ENCODE results near the gene COX6B1.
"Not testable (repeated sequence)": the region's sequence is repeated elsewhere in the genome, so short reads cannot be mapped to it uniquely, and the experiment has no call there.

COX6B1 gene

DNA sequence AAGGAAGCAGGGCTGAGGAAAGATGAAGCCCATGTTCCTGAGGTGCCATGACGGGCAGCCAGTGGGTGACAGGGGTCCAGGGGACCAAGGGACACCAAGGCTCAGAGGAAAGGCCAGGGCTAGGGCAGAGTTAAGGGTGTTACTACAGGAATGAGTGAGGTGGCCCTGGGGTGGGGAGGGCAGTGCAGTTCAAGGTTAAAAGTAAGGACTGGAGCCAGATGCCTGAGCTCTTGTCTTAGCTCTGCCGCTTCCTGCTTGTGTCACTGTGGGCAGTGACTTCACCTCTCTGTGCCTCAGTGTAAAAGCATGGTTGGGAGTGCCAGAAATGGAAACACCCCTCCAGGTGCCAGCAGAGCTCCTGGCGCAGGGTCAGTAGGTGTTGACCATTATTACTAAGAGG is 11.5 kb upstream of the COX6B1 start:
- no peak for DNase-seq

- DNase-seq, result no peak
Observed at GRCh38 chr19:35637165-35637564, 11.0 kb upstream of the COX6B1 start.

DNA sequence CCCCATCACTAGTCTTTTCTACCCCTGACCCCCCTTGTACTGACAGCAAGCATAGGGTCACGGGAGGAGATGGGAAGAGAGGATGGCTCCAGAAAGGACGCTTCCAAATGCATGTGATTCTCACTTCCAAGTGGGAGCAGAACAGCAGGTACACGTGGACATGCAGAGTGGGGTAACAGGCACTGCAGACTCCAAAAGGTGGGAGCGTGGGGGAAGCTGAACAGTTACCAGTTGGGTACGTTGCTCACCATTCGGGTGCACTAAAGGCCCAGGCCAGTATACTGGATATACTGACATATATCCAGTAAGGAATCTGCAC is 8.8 kb upstream of the COX6B1 start:
- DNase-seq, result no peak

- no peak for DNase-seq
Observed at GRCh38 chr19:35639863-35640262, 8.3 kb upstream of the COX6B1 start.

DNA sequence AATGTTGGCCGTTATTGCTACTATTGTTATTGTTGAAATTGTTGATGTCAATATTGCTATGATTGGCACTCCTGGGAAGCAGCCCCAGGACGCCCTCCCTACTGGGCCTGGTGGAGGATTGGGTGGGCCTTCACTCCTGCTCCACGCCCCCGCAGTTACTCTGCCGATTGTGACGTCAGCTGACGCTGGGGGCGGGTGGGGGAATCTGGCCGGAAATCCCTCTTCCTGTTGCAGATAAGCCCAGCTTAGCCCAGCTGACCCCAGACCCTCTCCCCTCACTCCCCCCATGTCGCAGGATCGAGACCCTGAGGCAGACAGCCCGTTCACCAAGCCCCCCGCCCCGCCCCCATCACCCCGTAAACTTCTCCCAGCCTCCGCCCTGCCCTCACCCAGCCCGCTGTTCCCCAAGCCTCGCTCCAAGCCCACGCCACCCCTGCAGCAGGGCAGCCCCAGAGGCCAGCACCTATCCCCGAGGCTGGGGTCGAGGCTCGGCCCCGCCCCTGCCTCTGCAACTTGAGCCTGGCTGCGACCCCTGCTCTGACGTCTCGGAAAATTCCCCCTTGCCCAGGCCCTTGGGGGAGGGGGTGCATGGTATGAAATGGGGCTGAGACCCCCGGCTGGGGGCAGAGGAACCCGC is 6.5 kb upstream of the COX6B1 start, which contains the start of gene ETV2:
ETV2 (plus strand) TSS at position 231 of the 637 bp plus-strand sequence. CDS start 716 bp downstream, outside the sequence.
- peak; percentile 25 for DNase-seq

DNA sequence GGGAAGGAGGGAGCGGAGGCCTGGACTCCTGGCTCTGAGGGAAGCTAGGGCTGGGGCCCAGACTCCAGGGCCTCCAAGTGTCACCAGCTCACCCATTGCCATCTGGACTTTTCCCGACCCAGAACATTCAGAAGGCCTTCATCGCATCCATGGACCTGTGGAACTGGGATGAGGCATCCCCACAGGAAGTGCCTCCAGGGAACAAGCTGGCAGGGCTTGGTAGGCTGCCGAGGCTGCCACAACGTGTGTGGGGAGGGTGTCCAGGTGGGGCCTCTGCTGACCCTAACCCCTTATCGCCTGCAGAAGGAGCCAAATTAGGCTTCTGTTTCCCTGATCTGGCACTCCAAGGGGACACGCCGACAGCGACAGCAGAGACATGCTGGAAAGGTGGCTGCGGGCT is 5.8 kb upstream of the COX6B1 start:
- DNase-seq, result no peak

GRCh38 chr19:35642798-35643254 is 5.3 kb upstream of the COX6B1 start:
- DNase-seq, result no peak

DNA sequence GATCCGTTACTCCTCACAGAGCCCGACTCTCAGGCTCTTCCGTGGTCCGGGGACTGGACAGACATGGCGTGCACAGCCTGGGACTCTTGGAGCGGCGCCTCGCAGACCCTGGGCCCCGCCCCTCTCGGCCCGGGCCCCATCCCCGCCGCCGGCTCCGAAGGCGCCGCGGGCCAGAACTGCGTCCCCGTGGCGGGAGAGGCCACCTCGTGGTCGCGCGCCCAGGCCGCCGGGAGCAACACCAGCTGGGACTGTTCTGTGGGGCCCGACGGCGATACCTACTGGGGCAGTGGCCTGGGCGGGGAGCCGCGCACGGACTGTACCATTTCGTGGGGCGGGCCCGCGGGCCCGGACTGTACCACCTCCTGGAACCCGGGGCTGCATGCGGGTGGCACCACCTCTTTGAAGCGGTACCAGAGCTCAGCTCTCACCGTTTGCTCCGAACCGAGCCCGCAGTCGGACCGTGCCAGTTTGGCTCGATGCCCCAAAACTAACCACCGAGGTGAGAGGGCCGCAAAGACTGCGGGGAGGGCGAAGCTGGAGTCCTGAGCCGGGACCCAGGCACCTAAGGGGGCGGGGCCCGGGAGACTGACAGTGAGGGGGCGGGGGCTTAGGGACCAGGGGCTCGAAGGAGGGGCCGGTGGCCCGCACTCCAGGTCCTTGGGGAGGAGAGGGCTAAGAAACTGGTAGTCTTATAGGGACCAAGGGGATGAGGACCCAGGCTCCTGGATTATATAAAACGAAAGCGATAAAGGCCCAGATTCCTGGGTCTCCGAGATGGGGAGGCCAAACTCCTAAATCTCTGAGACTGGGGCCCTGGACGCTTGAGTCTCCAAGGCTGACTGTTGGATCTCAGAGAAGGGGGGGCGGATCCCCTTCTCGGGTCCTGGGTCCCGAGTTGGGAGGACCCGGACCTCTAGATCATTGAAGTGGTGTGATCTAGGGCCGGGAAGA is 4.6 kb upstream of the COX6B1 start:
- DNase-seq, result peak; percentile 72

- DNase-seq, result peak; percentile 93
Observed at GRCh38 chr19:35644206-35644986, 3.7 kb upstream of the COX6B1 start.

GRCh38 chr19:35644987-35645679 is 3.0 kb upstream of the COX6B1 start:
- DNase-seq, result peak; percentile 47

DNA sequence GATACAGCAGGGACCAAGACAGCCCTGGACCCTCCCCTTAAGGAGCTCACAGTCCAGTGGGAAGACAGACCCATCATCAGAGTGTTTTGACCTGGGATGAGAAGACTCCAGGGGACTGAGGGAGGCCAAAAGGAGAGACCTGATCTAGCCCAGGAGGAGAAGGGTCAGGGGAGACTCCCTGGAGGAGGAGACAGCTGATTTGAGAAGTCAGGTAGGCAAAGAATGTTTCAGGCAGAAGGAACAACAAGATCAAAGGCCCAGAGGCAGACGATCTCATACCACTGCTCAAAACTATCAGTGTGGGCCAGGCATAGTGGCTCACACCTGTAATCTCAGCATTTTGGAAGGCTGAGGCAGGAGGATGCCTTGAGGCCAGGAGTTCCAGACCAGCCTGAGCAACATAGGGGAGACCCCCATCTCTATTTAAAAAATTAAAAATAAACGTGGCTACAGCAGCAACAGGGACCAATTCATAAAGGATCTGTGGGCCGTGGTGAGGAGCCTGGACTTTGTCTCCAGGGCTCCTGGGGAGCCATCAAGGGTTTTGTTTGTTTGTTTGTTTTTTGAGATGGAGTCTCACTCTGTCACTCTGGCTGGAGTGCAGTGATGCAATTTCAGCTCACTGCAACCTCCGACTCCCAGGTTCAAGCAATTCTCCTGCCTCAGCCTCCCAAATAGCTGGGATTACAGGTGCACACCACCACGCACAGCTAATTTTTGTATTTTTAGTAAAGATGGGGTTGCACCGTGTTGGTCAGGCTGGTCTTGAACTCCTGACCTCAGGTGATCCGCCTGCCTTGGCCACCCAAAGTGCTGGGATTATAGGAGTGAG is 2.2 kb upstream of the COX6B1 start:
- no peak for DNase-seq

- DNase-seq, result no peak
Observed at GRCh38 chr19:35650581-35650980, 2.5 kb downstream of the COX6B1 start.

GRCh38 chr19:35654828-35655227 is 6.7 kb downstream of the COX6B1 start:
- DNase-seq, result not testable (repeated sequence)

GRCh38 chr19:35655600-35655999 is 7.5 kb downstream of the COX6B1 start:
- DNase-seq, result no peak

GRCh38 chr19:35656700-35657099 is 8.6 kb downstream of the COX6B1 start:
- no peak for DNase-seq

GRCh38 chr19:35657904-35658700 is 10.0 kb downstream of the COX6B1 start:
- no peak for DNase-seq

GRCh38 chr19:35661995-35662340 is 13.8 kb downstream of the COX6B1 start:
- no peak for DNase-seq

GRCh38 chr19:35663981-35664380 is 15.9 kb downstream of the COX6B1 start:
- DNase-seq, result no peak

- no peak for DNase-seq
Observed at GRCh38 chr19:35665157-35665556, 17.0 kb downstream of the COX6B1 start.

- no peak for DNase-seq
Observed at GRCh38 chr19:35665604-35666003, 17.5 kb downstream of the COX6B1 start.
